HUES6 (cell line): Measurements from ENCODE around the gene GLI3.

Experiments
- H3K27ac ChIP-seq: 2 replicates; pipeline ENCODE4 v1.7.0; 2013; ENCODE audit warnings: low read depth, mild to moderate bottlenecking, low read length, inconsistent platforms
- H3K27me3 ChIP-seq: 2 replicates; pipeline ENCODE4 v1.6.1; 2013; ENCODE audit warnings: low read length; ENCODE audit not compliant: control insufficient read depth, insufficient read depth
- H3K36me3 ChIP-seq: 2 replicates; pipeline ENCODE4 v1.6.1; 2013; ENCODE audit warnings: low read length; ENCODE audit not compliant: control insufficient read depth, insufficient read depth
- H3K4me1 ChIP-seq: 2 replicates; pipeline ENCODE4 v1.6.1; 2013; ENCODE audit warnings: low read length; ENCODE audit not compliant: control insufficient read depth, insufficient read depth
- H3K4me3 ChIP-seq: 2 replicates; pipeline ENCODE4 v1.5.1; 2013; ENCODE audit warnings: low read depth, low read length
- H3K9ac ChIP-seq: one replicate; pipeline ENCODE4 v1.6.1; 2013; ENCODE audit warnings: mild to moderate bottlenecking, low read length
- H3K9me3 ChIP-seq: 2 replicates; pipeline ENCODE4 v1.6.1; 2013; ENCODE audit warnings: low read depth, low read length; ENCODE audit not compliant: control insufficient read depth, insufficient read depth

The GLI3 gene

GRCh38 chr7:42175834-42176723 is 60.9 kb downstream of the GLI3 start:
- no peak overlapping the region for H3K9ac ChIP-seq
- no peaks in the 10 kb centered on the region for H3K4me1 ChIP-seq
- H3K4me3 ChIP-seq = no peak overlapping the region
- no peak overlapping the region for H3K27ac ChIP-seq
- H3K36me3 ChIP-seq = peaks cover 11% of the 10 kb centered on the region; the same call in 1 of the 2 replicates
- no peaks in the 10 kb centered on the region for H3K27me3 ChIP-seq
- H3K9me3 ChIP-seq = no peaks in the 10 kb centered on the region

- Histone ChIP-seq H3K4me3 (no peak overlapping the region), H3K27me3 (no peaks in the 10 kb centered on the region)
These were observed 62.6 kb downstream of the GLI3 start for GRCh38 chr7:42174391-42174912.

GRCh38 chr7:42170724-42171123 is 66.3 kb downstream of the GLI3 start:
- H3K4me1 ChIP-seq = no peaks in the 10 kb centered on the region

More at GRCh38 chr7:42174391-42174912, 62.6 kb downstream of the GLI3 start:
- H3K9ac ChIP-seq = no peak overlapping the region
- H3K9me3 ChIP-seq = no peaks in the 10 kb centered on the region
- H3K36me3 ChIP-seq = 0 out of 2 replicates have a peak, but pooled peaks cover 2% of the 10 kb centered on the region
- H3K27ac ChIP-seq = no peak overlapping the region
- H3K4me1 ChIP-seq = no peaks in the 10 kb centered on the region

GRCh38 chr7:42168512-42168911 is 68.5 kb downstream of the GLI3 start:
- no peaks in the 10 kb centered on the region for H3K9me3 ChIP-seq
- no peak overlapping the region for H3K9ac ChIP-seq
- no peaks in the 10 kb centered on the region for H3K4me1 ChIP-seq
- no peak overlapping the region for H3K27ac ChIP-seq
- H3K36me3 ChIP-seq = no peaks in the 10 kb centered on the region
- H3K4me3 ChIP-seq = no peak overlapping the region
- no peaks in the 10 kb centered on the region for H3K27me3 ChIP-seq

More at GRCh38 chr7:42170724-42171123, 66.3 kb downstream of the GLI3 start:
- H3K27ac ChIP-seq = no peak overlapping the region
- H3K9ac ChIP-seq = no peak overlapping the region
- H3K9me3 ChIP-seq = no peaks in the 10 kb centered on the region
- no peaks in the 10 kb centered on the region for H3K27me3 ChIP-seq
- H3K36me3 ChIP-seq = no peaks in the 10 kb centered on the region
- H3K4me3 ChIP-seq = no peak overlapping the region

- no peak overlapping the region for H3K27ac ChIP-seq
- H3K36me3 ChIP-seq = no peaks in the 10 kb centered on the region
- H3K9me3 ChIP-seq = no peaks in the 10 kb centered on the region
- H3K4me3 ChIP-seq = no peak overlapping the region
- no peak overlapping the region for H3K9ac ChIP-seq
- H3K4me1 ChIP-seq = no peaks in the 10 kb centered on the region
- no peaks in the 10 kb centered on the region for H3K27me3 ChIP-seq
These were observed 69.3 kb downstream of the GLI3 start for GRCh38 chr7:42167631-42168236.

- H3K27me3 ChIP-seq = no peaks in the 10 kb centered on the region
- no peak overlapping the region for H3K4me3 ChIP-seq
- H3K27ac ChIP-seq = no peak overlapping the region
- H3K9ac ChIP-seq = no peak overlapping the region
- H3K36me3 ChIP-seq = no peaks in the 10 kb centered on the region
- H3K4me1 ChIP-seq = no peaks in the 10 kb centered on the region
- H3K9me3 ChIP-seq = no peaks in the 10 kb centered on the region
These were observed 69.8 kb downstream of the GLI3 start for GRCh38 chr7:42167206-42167605.

- Histone ChIP-seq H3K9ac (no peak overlapping the region), H3K4me3 (no peak overlapping the region), H3K27me3 (no peaks in the 10 kb centered on the region), H3K27ac (no peak overlapping the region), H3K9me3 (no peaks in the 10 kb centered on the region), H3K4me1 (peaks cover 7% of the 10 kb centered on the region; the same call in 1 of the 2 replicates), H3K36me3 (no peaks in the 10 kb centered on the region)
These were observed 72.1 kb downstream of the GLI3 start for GRCh38 chr7:42164881-42165428.

- Histone ChIP-seq H3K36me3 (no peaks in the 10 kb centered on the region), H3K27me3 (no peaks in the 10 kb centered on the region), H3K4me1 (peaks cover 7% of the 10 kb centered on the region; the same call in 1 of the 2 replicates), H3K4me3 (no peak overlapping the region), H3K9me3 (no peaks in the 10 kb centered on the region), H3K9ac (no peak overlapping the region), H3K27ac (no peak overlapping the region)
These were observed 74.3 kb downstream of the GLI3 start for GRCh38 chr7:42162560-42163325.

GRCh38 chr7:42161719-42162118 is 75.3 kb downstream of the GLI3 start:
- Histone ChIP-seq H3K4me3 (no peak overlapping the region), H3K4me1 (peaks cover 13% of the 10 kb centered on the region), H3K9me3 (no peaks in the 10 kb centered on the region), H3K27me3 (no peaks in the 10 kb centered on the region), H3K27ac (no peak overlapping the region), H3K9ac (no peak overlapping the region), H3K36me3 (no peaks in the 10 kb centered on the region)

- Histone ChIP-seq H3K9ac (no peak overlapping the region), H3K27ac (no peak overlapping the region), H3K9me3 (no peaks in the 10 kb centered on the region), H3K4me1 (peaks cover 19% of the 10 kb centered on the region), H3K4me3 (no peak overlapping the region), H3K36me3 (no peaks in the 10 kb centered on the region), H3K27me3 (no peaks in the 10 kb centered on the region)
These were observed 75.9 kb downstream of the GLI3 start for GRCh38 chr7:42161110-42161509.
